Mesenchymal stem cell (in vitro differentiated cells and primary cell): ENCODE measurements around the gene MCF2L2.
"Not testable (repeated sequence)": the region's sequence is repeated elsewhere in the genome, so short reads cannot be mapped to it uniquely, and the experiment has no call there.

ENCODE experiments used
- DNase-seq: peaks from one replicate; pipeline ENCODE4 v3.0.0-alpha.2; 2013
- H2AFZ ChIP-seq: one replicate; pipeline ENCODE4 v1.6.1; 2013; ENCODE audit warnings: low read depth, mild to moderate bottlenecking, control low read depth, inconsistent platforms, low read length, moderate library complexity
- H2AK5ac ChIP-seq: 2 replicates; pipeline ENCODE4 v1.6.1; 2013; ENCODE audit warnings: low read length, moderate library complexity, mild to moderate bottlenecking, inconsistent platforms; ENCODE audit not compliant: severe bottlenecking
- H2BK120ac ChIP-seq: one replicate; pipeline ENCODE4 v1.6.1; 2013; ENCODE audit warnings: low read depth, mild to moderate bottlenecking, inconsistent platforms, low read length, moderate library complexity
- H2BK12ac ChIP-seq, 2 experiments: one replicate each; pipeline ENCODE4 v1.6.1; 2013; ENCODE audit warnings: inconsistent platforms in 2 of 2, low read length in 2 of 2, mild to moderate bottlenecking in 2 of 2, moderate library complexity in 2 of 2, control low read depth in 1 of 2
- H2BK15ac ChIP-seq: one replicate; pipeline ENCODE4 v1.6.1; 2013; ENCODE audit warnings: mild to moderate bottlenecking, low read depth, inconsistent platforms; ENCODE audit not compliant: poor library complexity, severe bottlenecking
- H2BK5ac ChIP-seq: 2 replicates; pipeline ENCODE4 v1.6.1; 2013; ENCODE audit warnings: low read depth, mild to moderate bottlenecking, low read length, control low read depth, inconsistent platforms; ENCODE audit not compliant: poor library complexity, severe bottlenecking
- H3K14ac ChIP-seq, 2 experiments: one replicate each; pipeline ENCODE4 v1.6.1; 2013; ENCODE audit warnings: inconsistent platforms in 2 of 2, low read length in 2 of 2, control low read depth in 1 of 2, mild to moderate bottlenecking in 1 of 2, moderate library complexity in 1 of 2
- H3K18ac ChIP-seq, 2 experiments: one replicate each; pipeline ENCODE4 v1.6.1; 2013; ENCODE audit warnings: inconsistent platforms in 2 of 2, low read length in 2 of 2, control low read depth in 1 of 2, low read depth in 1 of 2, mild to moderate bottlenecking in 1 of 2
- H3K23ac ChIP-seq, 2 experiments: one replicate each; pipeline ENCODE4 v1.6.1; 2013; ENCODE audit warnings: inconsistent platforms in 2 of 2, low read length in 2 of 2, mild to moderate bottlenecking in 2 of 2, moderate library complexity in 2 of 2, control low read depth in 1 of 2
- H3K27ac ChIP-seq: 2 replicates; pipeline ENCODE4 v1.5.1; 2013; ENCODE audit warnings: mild to moderate bottlenecking, moderate library complexity, low read length, control low read depth, inconsistent platforms; ENCODE audit not compliant: poor library complexity, severe bottlenecking
- H3K27me3 ChIP-seq, 2 experiments: 2 replicates each; pipeline versions ENCODE4 v1.6.1 to v1.7.0; 2013; ENCODE audit warnings: low read length in 2 of 2, mild to moderate bottlenecking in 2 of 2, moderate library complexity in 2 of 2, control low read depth in 1 of 2, inconsistent platforms in 1 of 2; ENCODE audit not compliant: control insufficient read depth in 1 of 2, insufficient read depth in 1 of 2
- H3K36me3 ChIP-seq, 2 experiments: 2 replicates each; pipeline versions ENCODE4 v1.6.1 to v1.7.0; 2013; ENCODE audit warnings: low read length in 2 of 2, control low read depth in 1 of 2, inconsistent platforms in 1 of 2, low read depth in 1 of 2, mild to moderate bottlenecking in 1 of 2; ENCODE audit not compliant: insufficient read depth in 2 of 2, control insufficient read depth in 1 of 2
- H3K4ac ChIP-seq, 2 experiments: one replicate each; pipeline ENCODE4 v1.6.1; 2013; ENCODE audit warnings: inconsistent platforms in 2 of 2, low read length in 2 of 2, mild to moderate bottlenecking in 2 of 2, moderate library complexity in 2 of 2, control low read depth in 1 of 2, low read depth in 1 of 2
- H3K4me1 ChIP-seq: 2 replicates; pipeline ENCODE4 v1.6.1; 2013; ENCODE audit warnings: low read depth, low read length, control low read depth; ENCODE audit not compliant: control insufficient read depth, insufficient read depth
- H3K4me2 ChIP-seq: 2 replicates; pipeline ENCODE4 v1.6.1; 2013; ENCODE audit warnings: low read length, mild to moderate bottlenecking, inconsistent platforms; ENCODE audit not compliant: poor library complexity, severe bottlenecking
- H3K4me3 ChIP-seq, 2 experiments: 2 replicates each; pipeline versions ENCODE4 v1.5.1 to v1.7.0; 2013; ENCODE audit warnings: low read length in 2 of 2, mild to moderate bottlenecking in 2 of 2, control low read depth in 1 of 2, low read depth in 1 of 2; ENCODE audit not compliant: insufficient read depth in 1 of 2
- H3K79me1 ChIP-seq: replicated peaks from 2 replicates; pipeline ENCODE4 v1.6.1; 2013; ENCODE audit warnings: mild to moderate bottlenecking, control low read depth, low read length, inconsistent platforms; ENCODE audit not compliant: poor library complexity, severe bottlenecking
- H3K9ac ChIP-seq: 2 replicates; pipeline ENCODE4 v1.7.0; 2013; ENCODE audit warnings: mild to moderate bottlenecking, low read length, moderate library complexity
- H3K9me3 ChIP-seq: 2 replicates; pipeline ENCODE4 v1.7.0; 2013; ENCODE audit warnings: mild to moderate bottlenecking, low read length; ENCODE audit not compliant: control insufficient read depth
- H4K8ac ChIP-seq: one replicate; pipeline ENCODE4 v1.6.1; 2013; ENCODE audit warnings: inconsistent platforms, mild to moderate bottlenecking, low read length, moderate library complexity
- H4K91ac ChIP-seq: one replicate; pipeline ENCODE4 v1.6.1; 2013; ENCODE audit warnings: mild to moderate bottlenecking, low read length, inconsistent platforms
- WGBS: methylation state at CpG from one replicate; pipeline ENCODE4 v1.1.7; 2013; ENCODE audit warnings: mixed read lengths; 5-methylcytosine and 5-hydroxymethylcytosine counted together

Gene MCF2L2

DNA sequence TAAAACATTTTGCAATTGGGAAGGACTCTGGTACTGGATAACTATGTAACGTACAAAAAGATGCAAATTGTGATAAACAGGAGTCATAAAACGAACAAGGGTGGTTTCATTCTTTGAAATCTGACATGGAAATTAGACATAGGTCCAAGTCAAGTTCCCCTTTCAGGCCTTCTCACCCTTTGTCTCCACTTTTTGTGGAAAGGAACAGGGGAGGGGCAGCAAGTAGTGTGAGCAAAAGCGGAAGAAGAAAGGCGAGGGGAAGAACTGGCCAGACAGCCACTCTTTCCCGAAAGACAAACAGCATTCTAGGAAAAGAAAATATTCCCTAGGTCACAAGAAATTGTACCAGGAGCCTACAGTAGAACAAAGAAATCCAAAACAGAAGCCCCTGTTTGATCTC lies 52.6 kb downstream of the MCF2L2 start:
- Histone ChIP-seq H3K36me3 (no peaks in the 10 kb centered on the region), H3K4me1 (peaks cover 5% of the 10 kb centered on the region), H3K4ac (no peak overlapping the region), H2AFZ (no peak overlapping the region), H3K27ac (no peak overlapping the region), H3K4me2 (no peak overlapping the region), H4K8ac (no peak overlapping the region), H3K23ac (no peak overlapping the region), H3K18ac (no peak overlapping the region), H3K79me1 (no peaks in the 10 kb centered on the region), H2BK5ac (no peak overlapping the region), H3K14ac (no peak overlapping the region), H4K91ac (no peak overlapping the region), H2AK5ac (no peak overlapping the region), H2BK120ac (no peak overlapping the region), H3K9ac (no peak overlapping the region), H2BK12ac (no peak overlapping the region), H3K27me3 (no peaks in the 10 kb centered on the region), H3K4me3 (no peak overlapping the region), H2BK15ac (no peak overlapping the region), H3K9me3 (no peaks in the 10 kb centered on the region)
- no peak for DNase-seq
- 87% methylated on average over 3 of the region's 5 CpGs for WGBS

DNA sequence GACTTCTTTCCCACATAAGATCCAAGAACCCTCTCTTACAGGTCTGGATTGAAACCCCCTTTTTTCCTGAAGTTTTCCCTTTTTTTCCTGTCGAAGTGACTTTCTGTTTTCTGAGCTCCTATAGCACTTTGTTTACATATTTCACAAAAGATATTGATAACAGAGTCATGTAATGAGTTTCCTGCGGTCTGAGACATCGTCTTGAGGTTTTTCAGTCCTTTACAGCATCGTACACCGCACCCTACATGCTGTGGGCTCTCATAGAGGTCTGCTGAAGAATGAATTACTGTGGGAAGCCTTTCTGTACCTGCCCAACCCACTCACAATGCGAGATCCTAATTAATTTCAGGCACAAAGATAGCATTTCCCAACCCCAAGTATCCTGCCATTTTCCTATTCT lies 53.1 kb downstream of the MCF2L2 start:
- no peak overlapping the region for H2BK12ac ChIP-seq

DNA sequence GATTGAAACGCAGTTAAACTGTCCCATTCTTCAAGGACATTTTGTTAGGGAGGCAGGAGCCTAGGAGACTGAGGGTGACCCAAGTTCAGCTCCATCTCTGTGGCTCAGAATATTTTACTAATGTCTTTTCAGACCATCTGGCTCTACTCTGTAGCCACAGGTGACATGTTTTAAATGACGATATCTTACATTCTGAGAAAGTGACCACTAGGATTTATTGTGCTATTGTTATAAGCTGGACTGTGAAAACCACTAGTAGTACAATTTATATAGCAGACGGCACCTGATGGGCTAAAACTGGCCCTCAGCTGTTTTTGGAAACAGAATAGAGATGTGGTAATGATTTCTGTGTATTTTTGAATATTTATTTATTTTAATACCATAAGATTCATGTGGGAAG lies 55.5 kb downstream of the MCF2L2 start:
- Histone ChIP-seq H2AK5ac (no peak overlapping the region), H3K9me3 (no peaks in the 10 kb centered on the region), H3K23ac (no peak overlapping the region), H2BK15ac (no peak overlapping the region), H3K14ac (no peak overlapping the region), H3K27me3 (no peaks in the 10 kb centered on the region), H2BK120ac (no peak overlapping the region), H2BK12ac (no peak overlapping the region), H4K8ac (no peak overlapping the region), H3K18ac (no peak overlapping the region), H4K91ac (no peak overlapping the region), H3K4me3 (no peak overlapping the region), H3K4me1 (peaks cover 6% of the 10 kb centered on the region), H3K79me1 (no peaks in the 10 kb centered on the region), H3K9ac (no peak overlapping the region), H2AFZ (no peak overlapping the region), H3K4ac (no peak overlapping the region), H2BK5ac (no peak overlapping the region), H3K36me3 (no peaks in the 10 kb centered on the region), H3K4me2 (no peak overlapping the region), H3K27ac (no peak overlapping the region)
- WGBS, result 97% methylated on average over 2 of the region's 3 CpGs
- DNase-seq, result no peak

More for the DNA sequence above, 53.1 kb downstream of the MCF2L2 start:
- no peak overlapping the region for H3K9ac ChIP-seq
- no peak overlapping the region for H4K8ac ChIP-seq
- H3K36me3 ChIP-seq, result no peaks in the 10 kb centered on the region
- H4K91ac ChIP-seq, result no peak overlapping the region
- peaks cover 7% of the 10 kb centered on the region for H3K4me1 ChIP-seq
- no peak overlapping the region for H3K4me2 ChIP-seq
- H3K14ac ChIP-seq, result no peak overlapping the region
- no peak overlapping the region for H2BK5ac ChIP-seq
- no peaks in the 10 kb centered on the region for H3K79me1 ChIP-seq
- no peak overlapping the region for H2AK5ac ChIP-seq
- no peak overlapping the region for H2BK15ac ChIP-seq
- H3K27ac ChIP-seq, result no peak overlapping the region
- H2BK120ac ChIP-seq, result no peak overlapping the region
- H3K9me3 ChIP-seq, result no peaks in the 10 kb centered on the region
- H3K4me3 ChIP-seq, result no peak overlapping the region
- WGBS, result 73% methylated on average over 5 of the region's 6 CpGs
- H3K4ac ChIP-seq, result no peak overlapping the region
- DNase-seq, result peak; percentile 64
- no peak overlapping the region for H3K18ac ChIP-seq
- H3K27me3 ChIP-seq, result no peaks in the 10 kb centered on the region
- no peak overlapping the region for H2AFZ ChIP-seq
- H3K23ac ChIP-seq, result no peak overlapping the region

DNA sequence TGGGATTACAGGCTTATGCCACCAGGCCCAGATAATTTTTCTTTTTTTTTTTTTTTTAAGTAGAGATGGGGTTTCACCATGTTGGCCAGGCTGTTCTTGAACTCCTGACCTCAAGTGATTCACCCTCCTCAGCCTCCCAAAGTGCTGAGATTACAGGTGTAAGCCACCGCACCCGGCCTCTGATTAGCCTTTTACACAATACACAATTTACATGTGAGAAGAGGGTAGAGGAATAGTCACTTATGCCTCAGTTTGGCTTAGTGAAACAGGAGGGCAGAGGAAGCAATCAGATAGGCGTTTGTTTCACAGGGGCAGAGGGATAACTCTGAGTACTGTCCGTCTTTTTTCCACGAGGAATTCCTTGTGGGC lies 56.8 kb downstream of the MCF2L2 start:
- not testable (repeated sequence) for H3K14ac ChIP-seq, H2BK15ac ChIP-seq, H3K4me2 ChIP-seq, H3K18ac ChIP-seq, H3K4me1 ChIP-seq, H2BK120ac ChIP-seq, H4K8ac ChIP-seq, H3K4me3 ChIP-seq, H3K23ac ChIP-seq, H3K4ac ChIP-seq, H2BK5ac ChIP-seq, H4K91ac ChIP-seq, H3K36me3 ChIP-seq, H3K9me3 ChIP-seq, H3K9ac ChIP-seq, H2AFZ ChIP-seq, H2BK12ac ChIP-seq, H3K79me1 ChIP-seq, H2AK5ac ChIP-seq, H3K27me3 ChIP-seq
- peak; percentile 26 for DNase-seq
- WGBS, result 72% methylated on average over 3 of the region's 5 CpGs
- H3K27ac ChIP-seq, result peak overlapping the region; percentile 70
